GM13977 (cell line): ENCODE data around the gene KCNQ5.

Experiments
- DNase-seq: peaks from one replicate; pipeline ENCODE4 v3.0.0; 2012; ENCODE audit warnings: low spot score
- in situ Hi-C: fragments of 300-500 bp; cut with MboI; formaldehyde crosslinking; loops from one replicate; pipeline ENCODE4 v1.12.0; 2022; ENCODE audit warnings: low sequenced_read_pairs, low pct_unique_long_range_greater_than_20kb, mixed read lengths, inconsistent platforms; ENCODE audit not compliant: unreplicated experiment
- TF ChIP-seq, protein P1 (sequence below): IDR thresholded peaks from 2 replicates; pipeline ENCODE4 v1.5.1; 2012; ENCODE audit warnings: mild to moderate bottlenecking, control low read depth; ENCODE audit not compliant: insufficient read depth; ENCODE audit errors: extremely low read depth, missing control alignments

KCNQ5 gene

DNA sequence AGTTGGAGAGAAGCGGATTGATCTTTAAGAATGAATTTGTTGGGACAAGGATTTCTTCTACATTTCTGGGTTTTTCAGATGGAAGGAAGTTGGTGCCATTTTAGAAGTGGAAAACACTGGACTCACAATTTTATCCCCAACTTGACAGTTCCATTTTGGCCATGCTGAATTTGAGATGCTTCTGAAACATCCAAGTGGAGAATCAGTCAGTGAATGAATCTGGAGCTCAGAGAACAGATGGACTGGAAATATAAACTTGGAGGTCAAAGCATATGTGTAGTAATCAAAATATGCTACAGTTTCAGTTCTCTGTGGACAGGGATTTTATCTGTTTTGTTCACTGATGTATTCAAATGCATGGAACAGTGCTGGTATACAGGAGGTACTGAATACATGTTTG lies 89.9 kb downstream of the KCNQ5 start:
- in situ Hi-C loops: no loop called here

DNA sequence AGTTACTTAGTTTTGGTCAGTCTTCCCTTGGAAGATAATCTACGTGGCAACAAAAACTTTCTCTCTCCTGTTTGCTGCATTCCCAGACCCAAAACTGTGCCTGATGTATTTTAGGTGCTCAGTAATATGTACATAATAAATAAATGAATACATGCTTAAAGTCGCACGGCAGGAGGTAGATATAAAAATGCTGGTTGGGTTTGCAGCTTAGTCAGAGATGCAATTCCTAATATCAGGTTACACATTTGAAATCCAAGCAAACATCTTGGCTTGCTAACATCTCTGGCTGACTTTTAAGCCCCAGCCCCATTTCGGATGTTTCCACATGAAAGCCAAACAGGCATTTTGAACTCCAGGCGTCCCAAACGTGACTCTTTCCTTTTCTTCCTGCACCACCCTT lies 91.0 kb downstream of the KCNQ5 start:
- TF ChIP-seq, protein P1, sequence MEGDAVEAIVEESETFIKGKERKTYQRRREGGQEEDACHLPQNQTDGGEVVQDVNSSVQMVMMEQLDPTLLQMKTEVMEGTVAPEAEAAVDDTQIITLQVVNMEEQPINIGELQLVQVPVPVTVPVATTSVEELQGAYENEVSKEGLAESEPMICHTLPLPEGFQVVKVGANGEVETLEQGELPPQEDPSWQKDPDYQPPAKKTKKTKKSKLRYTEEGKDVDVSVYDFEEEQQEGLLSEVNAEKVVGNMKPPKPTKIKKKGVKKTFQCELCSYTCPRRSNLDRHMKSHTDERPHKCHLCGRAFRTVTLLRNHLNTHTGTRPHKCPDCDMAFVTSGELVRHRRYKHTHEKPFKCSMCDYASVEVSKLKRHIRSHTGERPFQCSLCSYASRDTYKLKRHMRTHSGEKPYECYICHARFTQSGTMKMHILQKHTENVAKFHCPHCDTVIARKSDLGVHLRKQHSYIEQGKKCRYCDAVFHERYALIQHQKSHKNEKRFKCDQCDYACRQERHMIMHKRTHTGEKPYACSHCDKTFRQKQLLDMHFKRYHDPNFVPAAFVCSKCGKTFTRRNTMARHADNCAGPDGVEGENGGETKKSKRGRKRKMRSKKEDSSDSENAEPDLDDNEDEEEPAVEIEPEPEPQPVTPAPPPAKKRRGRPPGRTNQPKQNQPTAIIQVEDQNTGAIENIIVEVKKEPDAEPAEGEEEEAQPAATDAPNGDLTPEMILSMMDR: no peak
- no peak for DNase-seq
- in situ Hi-C loops: no loop called here

More for the DNA sequence above, 89.9 kb downstream of the KCNQ5 start:
- TF ChIP-seq, protein P1: no peak
- DNase-seq: no peak

DNA sequence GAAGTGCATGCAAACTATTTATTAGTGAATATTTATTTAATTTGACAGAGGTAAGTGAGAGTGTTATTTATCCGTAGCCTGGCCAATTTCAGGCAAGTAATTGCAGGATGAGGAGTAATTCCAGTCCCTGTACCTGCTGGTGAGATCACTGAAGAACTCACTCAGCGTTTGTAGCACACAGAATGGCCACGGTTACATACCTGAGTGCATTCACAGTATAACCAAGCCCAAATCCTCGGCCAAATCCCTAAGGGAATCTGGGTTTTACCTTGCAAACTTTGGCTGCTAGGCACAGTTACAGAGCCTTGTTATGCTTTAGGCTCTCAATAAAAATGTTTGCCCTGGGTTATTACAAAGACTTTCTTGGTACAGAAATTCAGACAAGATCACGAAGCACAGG lies 93.3 kb downstream of the KCNQ5 start:
- TF ChIP-seq, protein P1: no peak
- DNase-seq: no peak
- in situ Hi-C loops: no loop called here

DNA sequence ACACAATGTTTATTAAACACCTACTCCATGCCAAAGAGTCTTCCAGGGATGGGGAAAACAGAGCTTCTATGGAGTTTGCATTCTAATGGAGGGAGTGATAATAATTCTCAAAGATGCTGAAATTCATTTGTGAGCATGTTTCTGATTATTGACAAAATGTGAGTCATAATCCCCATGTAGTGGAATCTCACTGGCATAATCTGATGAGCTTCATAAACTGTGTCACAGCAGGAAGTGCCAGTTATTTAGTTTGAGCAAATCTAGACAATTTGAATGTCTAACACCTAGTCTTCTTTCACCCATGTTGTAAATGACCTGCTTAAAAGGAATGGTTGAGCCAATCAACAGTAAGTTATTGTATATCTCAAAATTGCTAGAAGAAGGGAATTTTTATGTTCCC lies 95.1 kb downstream of the KCNQ5 start:
- TF ChIP-seq, protein P1: no peak
- no peak for DNase-seq
- in situ Hi-C loops: no loop called here

DNA sequence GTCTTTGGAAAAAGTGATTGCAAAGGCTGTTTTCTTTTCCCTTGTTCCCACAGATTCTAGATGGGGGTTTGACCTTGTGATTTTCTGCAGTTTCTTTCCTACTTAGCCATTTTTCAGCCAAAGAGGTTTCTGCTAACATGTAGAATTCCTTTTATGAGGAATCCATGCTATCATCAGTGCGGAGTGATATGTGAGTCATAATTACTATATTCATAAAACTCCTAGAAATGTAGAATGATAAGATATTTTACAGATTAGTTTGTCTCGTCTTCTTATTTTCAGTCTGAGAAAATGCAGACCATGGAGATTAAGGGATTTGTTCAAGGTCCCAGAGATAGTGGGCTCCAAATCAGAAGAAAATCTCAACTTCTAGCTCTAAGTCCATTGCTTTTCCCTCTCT lies 98.6 kb downstream of the KCNQ5 start:
- DNase-seq: no peak
- TF ChIP-seq, protein P1: no peak
- in situ Hi-C loops: no loop called here

DNA sequence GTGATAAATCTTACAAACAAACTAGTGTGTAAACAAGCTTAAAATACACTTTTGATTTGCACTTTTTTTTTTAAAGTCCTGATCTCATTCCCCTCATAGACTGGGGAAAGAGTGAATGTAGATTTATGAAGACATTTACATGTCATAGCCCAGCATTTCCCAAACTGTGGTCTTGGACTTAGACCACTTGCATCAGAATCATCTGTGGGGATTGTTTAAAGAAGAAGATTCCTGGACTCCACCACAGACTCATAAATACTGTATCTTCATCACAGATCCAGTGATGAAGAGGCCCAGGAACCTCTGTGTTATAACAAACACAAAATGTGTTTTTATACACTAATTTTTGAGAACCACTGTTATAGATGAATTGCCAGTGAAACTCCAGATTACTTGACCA lies 99.5 kb downstream of the KCNQ5 start:
- in situ Hi-C loops: no loop called here
- no peak for DNase-seq

DNA sequence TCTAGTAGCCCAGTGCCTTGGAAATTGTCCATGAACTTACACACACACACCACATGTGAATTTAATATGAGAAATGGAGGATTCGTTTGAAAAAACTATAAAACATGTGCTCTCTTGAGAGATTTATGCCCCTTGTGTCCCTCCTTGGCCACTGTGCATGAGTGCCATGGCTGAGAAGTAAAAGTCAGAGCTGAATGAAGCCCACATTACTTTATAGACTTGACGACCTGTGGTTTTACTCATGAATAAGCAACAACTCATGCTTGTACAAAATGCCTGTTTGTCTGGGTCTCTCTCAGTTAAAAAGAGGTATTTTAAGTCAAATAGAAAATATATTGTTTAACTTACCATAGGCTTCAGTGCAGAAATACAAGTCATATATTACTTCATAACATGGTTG lies 102.7 kb downstream of the KCNQ5 start:
- peak; percentile 35 for DNase-seq
- TF ChIP-seq, protein P1: no peak
- in situ Hi-C loops: no loop called here

More for the DNA sequence above, 99.5 kb downstream of the KCNQ5 start:
- TF ChIP-seq, protein P1: no peak
